Embryonic facial prominence (tissue), 1 donor: ENCODE data around the gene ROM1.
"Not testable (repeated sequence)": the region's sequence is repeated elsewhere in the genome, so short reads cannot be mapped to it uniquely, and the experiment has no call there.

Source experiments
- DNase-seq: peaks from one replicate; pipeline ENCODE4 v3.0.0-alpha.2; 2016; ENCODE audit errors: extremely low spot score

The ROM1 gene

DNA sequence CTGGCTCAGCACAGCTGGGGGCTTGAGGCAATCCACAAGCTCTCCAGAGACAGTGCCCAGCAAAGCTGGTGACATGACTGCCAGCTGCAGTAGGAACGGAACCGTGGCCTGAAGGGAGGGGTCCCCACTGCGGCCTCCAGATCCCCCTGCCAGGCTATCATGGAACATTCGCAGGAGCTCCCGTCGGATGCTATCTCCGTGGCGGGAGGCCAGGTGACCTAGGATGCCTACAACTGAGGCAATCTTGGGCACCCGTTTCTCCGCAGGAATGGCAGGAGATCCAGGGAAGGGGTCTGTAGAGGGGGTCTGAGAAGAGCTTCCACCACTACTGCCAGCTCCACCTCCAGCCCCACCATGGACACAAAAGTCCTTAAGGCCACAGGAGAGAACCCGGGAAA, 35.9 kb downstream of the ROM1 start:
- DNase-seq, result no peak

DNA sequence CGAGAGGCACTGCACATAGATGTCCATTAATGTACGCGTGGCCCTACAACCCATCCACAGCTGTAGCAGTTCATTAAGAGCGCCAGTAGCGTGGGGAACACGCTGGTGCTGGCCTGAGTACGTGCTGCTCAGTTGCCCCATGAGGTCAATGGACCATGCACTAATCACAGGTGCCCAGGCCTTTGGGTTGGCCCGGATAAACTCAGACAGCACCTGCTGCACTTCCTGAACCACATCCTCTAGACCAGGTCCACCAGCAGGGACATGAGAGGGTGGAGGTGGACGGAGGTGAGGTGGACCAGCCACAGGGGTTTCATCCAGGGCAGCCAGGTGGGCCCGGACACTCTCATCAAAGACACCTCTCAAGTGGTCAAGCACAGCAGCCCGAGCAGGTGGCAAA, 36.4 kb downstream of the ROM1 start:
- no peak for DNase-seq

DNA sequence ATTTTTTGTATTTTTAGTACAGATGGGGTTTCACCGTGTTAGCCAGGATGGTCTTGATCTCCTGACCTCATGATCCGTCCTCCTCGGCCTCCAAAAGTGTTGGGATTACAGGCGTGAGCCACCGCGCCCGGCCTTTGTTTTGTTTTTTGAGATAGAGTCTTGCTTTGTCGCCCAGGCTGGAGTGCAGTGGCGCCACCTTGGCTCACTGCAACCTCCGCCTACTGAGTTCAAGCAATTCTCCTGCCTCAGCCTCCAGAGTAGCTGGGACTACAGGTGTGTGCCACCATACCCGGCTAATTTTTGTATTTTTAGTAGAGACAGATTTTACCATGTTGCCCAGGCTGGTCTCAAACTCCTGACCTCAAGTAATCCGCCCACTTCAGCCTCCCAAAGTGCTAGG, 37.2 kb downstream of the ROM1 start:
- not testable (repeated sequence) for DNase-seq

DNA sequence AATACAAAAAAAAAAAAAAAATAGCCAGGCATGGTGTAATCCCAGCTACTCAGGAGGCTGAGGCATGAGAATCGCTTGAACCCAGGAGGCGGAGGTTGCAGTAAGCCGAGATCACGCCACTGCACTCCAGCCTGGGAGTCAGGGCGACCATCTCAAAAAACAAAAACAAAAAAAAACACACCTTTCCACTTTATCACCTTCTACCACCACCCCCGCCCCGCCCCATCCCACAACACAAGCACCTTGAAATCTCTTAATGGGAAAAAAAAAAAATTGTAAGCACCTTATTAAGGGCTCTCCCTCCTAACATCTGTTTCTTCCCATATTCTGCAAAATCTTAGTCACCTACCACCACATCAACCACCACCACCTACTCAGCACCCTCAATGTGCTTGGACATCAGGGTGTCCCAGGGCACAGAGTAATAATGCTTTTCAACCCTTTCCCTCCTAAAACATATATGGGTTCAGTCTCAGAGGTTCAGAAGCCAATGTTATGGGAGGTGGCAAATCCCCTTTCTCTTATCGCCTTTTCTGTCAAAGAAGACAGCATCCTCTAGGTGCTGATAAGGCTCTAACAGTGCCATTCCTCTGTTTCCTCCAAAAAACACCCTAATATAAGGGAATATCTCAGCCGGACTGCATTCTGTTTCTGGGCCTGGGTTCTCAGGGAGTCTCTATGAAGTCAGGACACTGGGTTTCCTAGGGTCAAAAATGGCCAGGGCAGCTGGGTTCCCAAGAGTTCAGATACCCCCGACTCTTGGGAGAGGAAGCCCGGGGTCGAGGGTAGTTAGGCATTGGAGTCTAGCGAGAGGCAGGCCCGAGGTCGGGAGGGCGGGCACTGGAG, 39.3 kb downstream of the ROM1 start:
- DNase-seq, result no peak

DNA sequence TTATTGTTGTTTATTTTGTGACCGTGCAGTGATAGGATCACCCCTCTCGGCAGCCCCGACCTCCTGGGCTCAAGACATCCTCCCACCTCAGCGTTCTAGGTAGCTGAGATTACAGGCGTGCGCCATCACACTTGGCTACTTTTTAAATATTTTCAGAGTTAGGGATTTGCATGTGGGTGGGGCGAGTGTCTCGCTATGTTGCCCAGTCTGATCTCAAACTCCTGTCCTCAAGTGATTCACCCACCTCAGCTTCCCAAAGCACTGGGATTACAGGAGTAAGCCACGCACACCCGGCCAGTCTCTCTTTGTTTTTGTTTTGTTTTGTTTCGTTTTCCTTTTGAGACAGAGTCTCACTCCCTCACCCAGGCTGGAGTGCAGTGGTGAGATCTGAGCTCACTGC, 41.2 kb downstream of the ROM1 start:
- DNase-seq, result no peak

DNA sequence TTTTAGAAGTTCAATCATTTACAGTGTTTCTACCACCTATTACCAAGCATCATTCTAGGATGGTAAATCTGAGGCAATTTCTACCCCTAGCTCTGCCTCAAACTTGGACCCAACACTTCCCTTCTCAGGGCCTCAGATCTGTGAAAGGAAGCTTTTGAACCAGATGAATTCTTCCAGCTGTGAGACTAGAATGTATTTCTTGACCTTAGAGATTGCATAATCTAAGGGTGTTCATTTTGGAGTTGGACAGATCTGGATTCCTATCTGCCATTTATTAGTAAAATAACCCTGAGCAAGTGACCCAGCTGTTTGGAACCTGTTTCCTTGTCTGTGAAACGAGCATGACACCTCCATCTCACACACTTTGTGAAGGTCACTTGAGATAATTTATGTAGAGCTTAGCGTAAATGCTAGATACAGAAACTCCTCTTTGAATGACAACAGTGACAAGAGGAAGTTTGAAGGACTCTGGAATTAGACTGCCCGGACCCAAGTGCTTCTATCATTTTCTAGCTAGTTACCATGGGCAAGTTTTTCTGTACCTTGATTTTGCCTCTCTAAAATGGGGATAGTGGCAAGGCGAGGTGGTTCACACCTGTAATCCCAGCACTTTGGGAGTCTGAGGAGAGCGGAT, 43.9 kb downstream of the ROM1 start:
- DNase-seq, result no peak

DNA sequence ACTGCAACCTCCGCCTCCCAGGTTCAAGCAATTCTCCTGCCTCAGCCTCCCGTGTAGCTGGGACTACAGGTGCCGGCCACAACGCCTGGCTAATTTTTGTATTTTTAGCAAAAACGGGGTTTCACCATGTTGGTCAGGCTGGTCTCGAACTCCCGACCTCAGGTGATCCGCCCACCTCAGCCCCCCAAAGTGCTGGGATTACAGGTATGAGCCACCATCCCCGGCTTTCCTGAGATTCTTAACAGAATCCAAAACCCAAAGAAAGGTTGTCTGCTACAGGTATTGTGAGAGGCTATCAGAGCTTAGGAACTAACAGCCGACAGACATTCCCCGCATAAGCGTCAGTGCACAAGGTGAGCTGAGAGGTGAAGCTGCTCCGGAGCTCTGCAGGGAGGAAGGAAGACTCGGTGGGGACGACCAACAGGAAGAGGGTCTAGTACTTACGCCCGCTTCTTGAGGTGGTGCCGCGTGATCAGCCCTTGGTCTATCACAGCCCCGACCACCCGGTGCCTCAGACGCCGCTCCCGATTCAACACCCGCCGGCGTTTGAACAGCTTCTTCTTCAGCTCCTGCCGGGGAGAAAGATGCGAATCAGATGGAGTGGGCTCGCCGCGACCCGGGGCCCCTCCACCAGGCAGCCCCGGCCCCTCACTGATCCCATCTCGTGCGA, 51.5 kb downstream of the ROM1 start:
- peak; percentile 19 for DNase-seq
